H1 (cell line): Measurements from ENCODE around the gene LCE1F. TPM values are rescaled to one million over a fixed set of nuclear protein-coding genes. Genes with fewer than 3 reads are reported as not detected.

Source experiments
- CHD1 ChIP-seq: IDR thresholded peaks from 2 replicates; pipeline ENCODE4 v1.6.1; 2012; ENCODE audit warnings: low read depth, low read length, improper control_type of control experiment
- CHD2 ChIP-seq: IDR thresholded peaks from 2 replicates; pipeline ENCODE4 v1.6.1; 2012; ENCODE audit warnings: low read length, improper control_type of control experiment
- EP300 ChIP-seq, 2 experiments: IDR thresholded peaks; 1 replicate in 1 of 2; 2 replicates in 1 of 2; pipeline ENCODE4 v1.6.1; 2011 to 2012; ENCODE audit warnings: low read depth in 2 of 2, low read length in 2 of 2, mild to moderate bottlenecking in 2 of 2, borderline replicate concordance in 1 of 2, inconsistent platforms in 1 of 2, moderate library complexity in 1 of 2
- HDAC2 ChIP-seq, 2 experiments: fragments of 300-600 bp in 1 of 2; sonication (generic) in 1 of 2; IDR thresholded peaks; 2 replicates each; pipeline ENCODE4 v1.6.1; 2011 to 2012; ENCODE audit warnings: low read depth in 2 of 2, low read length in 2 of 2, mild to moderate bottlenecking in 2 of 2, moderate library complexity in 2 of 2, borderline replicate concordance in 1 of 2, inconsistent platforms in 1 of 2
- POLR2A ChIP-seq, 2 experiments: IDR thresholded peaks; 1 replicate in 1 of 2; 2 replicates in 1 of 2; pipeline ENCODE4 v1.6.1; 2011; ENCODE audit warnings: low read depth in 2 of 2, low read length in 2 of 2, mild to moderate bottlenecking in 2 of 2; ENCODE audit errors: control extremely low read depth in 1 of 2
- polyA plus RNA-seq, 7 experiments: library from polyadenylated mRNA; depleted of rRNA in 3 of 7; stranded (reverse) in 5 of 7; unstranded in 2 of 7; fragments of >200 nt in 5 of 7; fragments of 200-250 nt in 2 of 7; gene quantifications; 1 replicate in 5 of 7; 2 replicates in 1 of 7; 4 replicates in 1 of 7; pipeline versions ENCODE4 v1.2.1 to v1.2.3, GENCODE V29; 2011 to 2013; ENCODE audit warnings: missing spikeins in 2 of 7, mixed read lengths in 2 of 7
- total RNA-seq: library from RNA; stranded (reverse); fragmentation: NEBNext Ultra II Directional; extraction: Animal tissue kit (Norgen Biotek cat#: 25700); gene quantifications from 2 replicates; pipeline ENCODE4 v1.2.1, GENCODE V29; 2021

The LCE1F gene
- total and polyA plus RNA-seq, 2 of the 8 experiments (the other 6 are each of a cell fraction or from before 2014, with no cell fraction given), result not detected

DNA sequence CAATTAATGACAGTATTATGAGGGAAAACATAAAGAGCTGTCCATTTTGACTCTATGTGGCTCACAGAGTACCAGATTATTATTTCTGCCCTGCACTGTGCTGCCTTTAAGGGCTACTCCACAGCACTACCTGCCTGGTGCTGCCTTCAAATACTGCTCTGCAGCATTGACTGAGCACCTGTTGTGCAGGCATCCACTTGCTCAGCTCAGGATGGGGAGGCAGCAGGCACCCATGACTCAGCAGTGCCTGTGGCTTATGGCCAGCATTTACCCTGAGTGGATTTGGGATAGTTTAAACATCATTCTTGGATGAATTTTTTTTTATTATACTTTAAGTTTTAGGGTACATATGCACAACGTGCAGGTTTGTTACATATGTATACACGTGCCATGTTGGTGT lies 18.1 kb upstream of the LCE1F start (continued):
- TF ChIP-seq HDAC2 (IDR thresholded peaks at IDR 0.05; ENCODE audit: borderline replicate concordance in 1 of 2, low read depth in 2 of 2, low read length in 2 of 2), result no peak
- TF ChIP-seq EP300 (IDR thresholded peaks at IDR 0.05; ENCODE audit: borderline replicate concordance in 1 of 2, low read depth in 2 of 2, low read length in 2 of 2), result no peak
- no peak for TF ChIP-seq POLR2A (IDR thresholded peaks at IDR 0.05; ENCODE audit: control extremely low read depth in 1 of 2, low read depth in 2 of 2, low read length in 2 of 2)
- no peak for TF ChIP-seq CHD2
- no peak for TF ChIP-seq CHD1
